C4-2B (cell line): ENCODE data around the gene CFAP69.

ENCODE experiments used
- CTCF ChIP-seq: fragments of 450-650 bp; conservative IDR thresholded peaks from 2 replicates; pipeline ENCODE4 v1.5.1; 2017; ENCODE audit warnings: mild to moderate bottlenecking
- ZFX ChIP-seq: fragments of 450-650 bp; IDR thresholded peaks from 2 replicates; pipeline ENCODE4 v1.6.1; 2017

GRCh38 chr7:90256778-90257177 is 11.8 kb downstream of the CFAP69 start:
- no peak for TF ChIP-seq CTCF
- no peak for TF ChIP-seq ZFX
